ENCODE data around the gene YOD1.

YOD1 gene

GRCh38 chr1:207051191-207051943, at the start of gene YOD1:
YOD1 (minus strand) TSS chr1:207051208; CDS start chr1:207051030, 178 bp downstream.
- peak; percentile 47 for DNase-seq (ENCODE audit: low spot score)

GRCh38 chr1:207097871-207098324, 46.9 kb upstream of the YOD1 start:
- no peak for DNase-seq (ENCODE audit: low spot score)

- no peak for DNase-seq (ENCODE audit: low spot score)
These were observed 42.9 kb upstream of the YOD1 start for GRCh38 chr1:207093944-207094343.

GRCh38 chr1:207091200-207091908, 40.3 kb upstream of the YOD1 start:
- no peak for DNase-seq (ENCODE audit: low spot score)

- DNase-seq (ENCODE audit: low spot score), result no peak
These were observed 38.8 kb upstream of the YOD1 start for GRCh38 chr1:207089627-207090355.

- DNase-seq (ENCODE audit: low spot score), result no peak
These were observed 38.0 kb upstream of the YOD1 start, which contains the start of gene C4BPB for GRCh38 chr1:207088701-207089626. C4BPB (plus strand) TSS chr1:207088860; CDS start chr1:207089532, 672 bp downstream.

GRCh38 chr1:207088161-207088560, 37.2 kb upstream of the YOD1 start:
- peak; percentile 10 for DNase-seq (ENCODE audit: low spot score)

GRCh38 chr1:207085887-207086286, 34.9 kb upstream of the YOD1 start:
- no peak for DNase-seq (ENCODE audit: low spot score)

GRCh38 chr1:207084701-207085180, 33.7 kb upstream of the YOD1 start:
- DNase-seq (ENCODE audit: low spot score), result peak; percentile 19

- no peak for DNase-seq (ENCODE audit: low spot score)
These were observed 33.2 kb upstream of the YOD1 start for GRCh38 chr1:207084232-207084631.

GRCh38 chr1:207081806-207082205, 30.8 kb upstream of the YOD1 start:
- DNase-seq (ENCODE audit: low spot score), result no peak

- no peak for DNase-seq (ENCODE audit: low spot score)
These were observed 30.1 kb upstream of the YOD1 start for GRCh38 chr1:207081088-207081487.

GRCh38 chr1:207079706-207080241, 28.8 kb upstream of the YOD1 start:
- no peak for DNase-seq (ENCODE audit: low spot score)

- no peak for DNase-seq (ENCODE audit: low spot score)
These were observed 27.6 kb upstream of the YOD1 start for GRCh38 chr1:207078578-207079132.

GRCh38 chr1:207077470-207078377, 26.7 kb upstream of the YOD1 start:
- peak; percentile 53 for DNase-seq (ENCODE audit: low spot score)

- no peak for DNase-seq (ENCODE audit: low spot score)
These were observed 26.0 kb upstream of the YOD1 start for GRCh38 chr1:207077012-207077411.

GRCh38 chr1:207076181-207076955, 25.4 kb upstream of the YOD1 start:
- DNase-seq (ENCODE audit: low spot score), result no peak

- no peak for DNase-seq (ENCODE audit: low spot score)
These were observed 23.2 kb upstream of the YOD1 start for GRCh38 chr1:207073906-207074820.
